ENCODE results near the gene FUCA1. TPM values are rescaled to one million over a fixed set of nuclear protein-coding genes. Genes with fewer than 3 reads are reported as not detected.

FUCA1 gene
- total RNA-seq, 1 donor from 2014 or later = 65.9 TPM

GRCh38 chr1:23801876-23802275 lies 66.2 kb downstream of the FUCA1 start:
- DNase-seq (ENCODE audit: low spot score) = no peak

DNA sequence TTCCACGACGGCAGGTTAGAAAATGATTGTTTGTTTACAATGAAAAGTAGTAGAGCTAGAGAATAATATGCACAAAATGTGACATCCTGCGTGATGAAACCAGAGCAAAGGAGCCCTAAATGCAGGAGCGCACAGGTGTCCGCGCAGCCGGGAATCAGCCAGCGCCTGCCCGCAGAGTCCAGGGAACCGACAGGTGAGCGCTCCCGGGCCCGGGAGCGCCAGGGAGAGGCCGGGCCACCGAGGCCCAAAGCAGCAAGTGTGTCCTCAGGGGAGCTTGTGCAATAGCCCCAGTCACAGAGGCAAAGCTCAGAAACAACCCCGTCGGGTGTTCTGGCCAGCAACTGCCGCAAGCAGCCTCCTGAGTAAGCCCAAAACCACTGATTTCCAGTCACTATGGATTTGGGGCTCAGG lies 66.7 kb downstream of the FUCA1 start:
- no peak for DNase-seq (ENCODE audit: low spot score)

DNA sequence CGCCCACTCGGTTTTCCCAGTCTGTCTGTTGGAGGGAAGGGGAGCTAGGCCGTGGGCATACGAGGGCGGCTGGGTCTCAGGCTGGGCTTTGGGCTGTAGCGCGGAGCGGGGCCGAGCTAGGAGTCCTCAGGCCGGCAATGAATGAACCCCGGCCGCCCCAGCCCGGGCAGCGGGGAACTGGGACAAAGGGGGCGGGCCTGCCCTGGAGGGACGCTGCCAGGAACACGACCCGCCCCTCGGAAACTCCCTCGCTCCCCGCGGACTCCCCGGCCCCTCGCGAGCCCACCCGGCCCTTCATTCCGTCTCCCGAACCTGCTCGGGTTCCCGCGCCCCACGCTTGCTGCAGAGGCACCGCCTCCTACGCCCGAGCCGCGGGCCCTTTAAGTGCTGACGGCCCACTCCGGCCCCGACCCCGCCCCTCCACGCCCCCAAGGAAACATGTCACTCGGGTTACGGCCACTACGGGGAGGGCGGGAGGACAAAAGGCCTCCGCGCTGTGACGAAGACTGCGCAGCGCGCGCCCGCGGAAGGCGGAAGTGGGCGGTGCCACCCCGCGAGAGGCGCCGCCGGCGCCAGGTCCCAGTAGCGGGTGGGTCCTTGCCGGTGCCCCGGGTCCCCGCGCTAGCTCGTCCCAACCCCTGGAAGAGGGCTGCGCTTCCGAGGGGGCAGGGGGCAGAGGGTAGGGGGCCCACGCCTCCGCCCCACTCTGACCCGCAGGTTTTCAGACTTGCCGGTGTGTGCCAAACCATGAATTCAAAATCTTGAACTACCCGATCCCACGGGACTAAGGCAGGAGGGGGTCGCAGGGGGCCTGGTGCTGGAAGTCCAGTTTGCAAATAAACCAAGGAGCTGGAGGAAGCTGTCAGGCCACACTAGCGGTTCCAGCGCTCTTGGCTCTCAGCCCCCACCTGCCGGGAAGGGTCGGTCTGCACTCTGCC lies 67.4 kb downstream of the FUCA1 start, which contains the start of gene GALE:
TSS of gene GALE (minus strand) at position 355 of the 938 bp plus-strand sequence. CDS start 1,747 bp downstream, outside the sequence.
- DNase-seq (ENCODE audit: low spot score) = peak; percentile 97

DNA sequence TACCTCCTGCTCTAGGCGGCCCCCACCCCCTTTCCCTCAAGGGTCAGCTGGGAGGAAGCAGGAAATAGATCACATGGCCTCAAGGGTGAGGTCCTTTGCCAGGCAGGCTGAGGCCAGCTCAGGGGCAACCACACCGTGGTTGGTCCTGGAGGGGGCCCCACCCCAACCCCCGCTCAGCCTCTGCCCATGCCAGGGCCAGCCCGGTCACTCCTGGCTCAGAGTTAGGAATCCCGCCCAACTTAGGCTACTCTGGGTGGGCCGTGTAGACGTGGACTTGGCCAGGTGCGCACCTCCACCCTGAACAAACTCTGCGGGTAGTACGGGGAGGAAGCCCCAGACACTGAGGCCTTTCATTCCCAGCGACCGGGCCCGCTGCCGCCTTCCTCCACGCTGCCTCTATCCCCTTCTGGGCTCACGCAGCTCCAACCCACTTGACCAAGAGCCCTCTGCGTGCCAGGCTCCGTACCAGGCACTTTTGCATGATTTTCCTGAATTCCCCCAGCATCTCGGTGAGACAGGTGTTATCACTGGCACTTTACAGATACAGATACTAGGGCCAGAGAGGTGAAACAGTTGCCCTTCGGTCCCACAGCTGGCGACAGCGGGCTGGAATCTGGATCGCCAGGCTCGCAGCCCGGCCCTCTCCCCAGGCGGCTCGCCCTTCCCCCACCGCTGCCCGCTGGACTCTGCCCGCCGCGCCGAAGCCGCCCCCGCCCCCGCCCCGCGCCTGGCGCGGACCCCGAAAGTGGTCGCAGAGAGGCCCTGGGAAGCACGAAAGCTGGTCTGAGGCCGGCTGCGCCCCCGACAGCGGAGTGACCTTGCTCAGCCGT lies 68.3 kb downstream of the FUCA1 start:
- DNase-seq (ENCODE audit: low spot score) = peak; percentile 88

DNA sequence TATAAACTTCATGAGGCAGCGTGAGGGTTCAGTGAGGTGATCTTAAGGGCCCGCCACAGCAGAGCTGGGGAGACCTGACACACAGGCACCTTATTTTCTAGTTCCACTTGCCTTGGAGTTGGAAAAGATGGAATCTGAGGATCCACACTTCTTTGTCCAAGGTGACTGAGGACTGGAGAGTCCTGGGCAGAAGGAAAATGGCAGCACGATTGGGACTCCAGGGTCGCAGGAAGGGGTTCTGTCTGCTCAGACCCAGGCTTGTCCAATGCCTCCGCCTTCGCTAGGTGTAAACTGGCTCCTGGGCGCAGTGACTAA lies 68.9 kb downstream of the FUCA1 start:
- DNase-seq (ENCODE audit: low spot score) = no peak

DNA sequence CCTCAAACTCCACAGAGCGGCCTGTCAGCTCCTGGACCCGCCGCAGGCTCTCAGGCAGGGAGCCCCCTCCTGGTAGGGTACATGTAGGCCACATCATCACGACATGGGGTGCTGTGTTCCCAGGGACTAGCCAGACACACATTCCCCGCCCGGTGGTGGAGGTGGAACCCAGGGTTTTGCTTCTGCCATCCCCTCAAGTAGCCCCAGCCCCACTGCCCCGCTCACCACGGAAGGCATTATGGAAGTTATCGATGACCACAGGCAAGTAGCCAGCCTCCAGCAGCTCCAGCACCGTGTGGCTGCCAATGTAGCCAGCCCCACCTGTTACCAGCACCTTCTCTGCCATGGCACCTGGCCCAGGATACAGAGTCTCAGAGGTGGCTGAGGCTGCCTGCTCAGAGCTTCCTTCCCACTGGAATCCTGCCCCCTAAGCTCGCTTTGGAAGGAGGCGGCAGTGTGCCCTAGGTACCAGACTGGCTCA lies 69.4 kb downstream of the FUCA1 start:
- peak; percentile 59 for DNase-seq (ENCODE audit: low spot score)

DNA sequence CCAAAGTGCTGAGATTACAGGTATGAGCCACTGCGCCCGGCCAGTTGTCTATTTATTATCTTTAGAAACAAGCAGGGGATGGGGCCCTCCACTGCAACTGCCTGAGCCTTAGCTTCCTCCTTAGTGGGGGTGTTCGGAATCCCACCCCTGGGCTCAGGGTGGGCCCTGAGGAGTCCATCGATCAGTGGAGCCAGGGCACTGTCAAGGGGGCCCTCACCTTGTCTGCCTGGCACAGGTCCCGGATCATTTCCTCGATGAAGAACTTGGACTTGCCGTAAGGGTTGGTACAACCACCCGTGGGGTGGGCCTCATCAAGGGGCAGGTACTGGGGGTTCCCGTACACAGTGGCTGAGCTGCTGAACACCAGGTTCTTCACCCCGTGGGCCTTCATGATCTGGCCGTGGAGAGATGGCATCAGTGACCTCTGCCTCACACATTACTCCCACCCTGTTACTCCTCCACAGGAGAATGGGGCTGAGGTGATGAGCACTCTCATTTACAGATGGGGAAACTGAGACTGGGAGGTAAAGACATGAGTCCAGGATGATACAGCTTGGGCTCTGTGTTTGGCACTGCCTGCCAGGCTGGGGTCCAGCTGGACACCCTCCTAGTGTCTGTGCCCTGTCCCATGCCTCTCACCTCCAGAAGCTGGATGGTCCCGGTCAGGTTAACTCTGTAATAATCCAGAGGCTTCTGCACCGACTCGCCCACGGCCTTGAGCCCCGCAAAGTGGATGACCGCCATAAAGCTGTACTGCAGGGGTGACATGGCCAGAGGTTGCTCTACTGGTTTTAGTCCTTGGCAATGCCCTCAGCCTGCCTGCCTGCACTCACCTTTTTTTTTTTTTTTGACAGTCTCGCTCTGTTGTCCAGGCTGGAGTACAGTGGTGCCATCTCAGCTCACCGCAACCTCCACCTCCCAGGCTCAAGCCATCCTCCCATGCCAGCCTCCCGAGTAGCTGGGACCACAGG lies 70.3 kb downstream of the FUCA1 start:
- DNase-seq (ENCODE audit: low spot score) = no peak

DNA sequence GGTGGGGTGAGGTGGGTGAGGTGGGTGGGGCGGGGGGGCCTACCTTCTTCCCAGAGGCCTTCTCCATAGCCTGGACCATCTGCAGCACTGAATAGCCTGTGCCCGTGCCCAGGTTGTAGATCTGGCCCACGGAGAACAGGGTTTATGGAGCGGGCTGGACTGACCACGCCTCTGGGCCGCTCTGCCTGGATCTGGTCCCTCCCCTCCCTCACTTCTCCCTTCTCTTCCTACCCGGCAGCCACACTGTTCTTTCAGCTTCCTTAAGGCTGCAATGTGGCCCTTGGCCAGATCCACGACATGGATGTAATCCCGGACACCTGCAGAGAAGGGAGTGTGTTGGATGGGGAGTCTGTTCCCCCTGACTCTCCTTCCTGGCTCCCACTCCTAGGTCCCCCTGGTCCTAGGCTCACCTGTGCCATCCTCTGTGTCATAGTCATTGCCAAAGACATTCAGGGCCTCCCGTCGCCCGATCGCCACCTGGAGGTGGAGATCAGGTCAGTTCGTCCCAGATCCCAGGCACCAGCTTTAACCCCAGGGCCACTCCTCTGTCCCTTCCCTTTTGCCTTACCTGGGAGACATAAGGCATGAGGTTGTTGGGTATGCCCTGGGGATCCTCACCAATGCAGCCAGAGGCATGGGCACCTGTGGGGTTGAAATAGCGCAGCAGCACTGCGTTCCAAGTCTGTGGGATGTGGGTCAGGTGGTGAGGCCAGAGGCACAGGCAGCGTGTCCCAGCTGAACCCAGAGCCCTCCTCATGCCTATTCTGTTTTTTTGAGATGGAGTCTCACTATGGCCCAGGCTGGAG lies 71.4 kb downstream of the FUCA1 start:
- peak; percentile 30 for DNase-seq (ENCODE audit: low spot score)

DNA sequence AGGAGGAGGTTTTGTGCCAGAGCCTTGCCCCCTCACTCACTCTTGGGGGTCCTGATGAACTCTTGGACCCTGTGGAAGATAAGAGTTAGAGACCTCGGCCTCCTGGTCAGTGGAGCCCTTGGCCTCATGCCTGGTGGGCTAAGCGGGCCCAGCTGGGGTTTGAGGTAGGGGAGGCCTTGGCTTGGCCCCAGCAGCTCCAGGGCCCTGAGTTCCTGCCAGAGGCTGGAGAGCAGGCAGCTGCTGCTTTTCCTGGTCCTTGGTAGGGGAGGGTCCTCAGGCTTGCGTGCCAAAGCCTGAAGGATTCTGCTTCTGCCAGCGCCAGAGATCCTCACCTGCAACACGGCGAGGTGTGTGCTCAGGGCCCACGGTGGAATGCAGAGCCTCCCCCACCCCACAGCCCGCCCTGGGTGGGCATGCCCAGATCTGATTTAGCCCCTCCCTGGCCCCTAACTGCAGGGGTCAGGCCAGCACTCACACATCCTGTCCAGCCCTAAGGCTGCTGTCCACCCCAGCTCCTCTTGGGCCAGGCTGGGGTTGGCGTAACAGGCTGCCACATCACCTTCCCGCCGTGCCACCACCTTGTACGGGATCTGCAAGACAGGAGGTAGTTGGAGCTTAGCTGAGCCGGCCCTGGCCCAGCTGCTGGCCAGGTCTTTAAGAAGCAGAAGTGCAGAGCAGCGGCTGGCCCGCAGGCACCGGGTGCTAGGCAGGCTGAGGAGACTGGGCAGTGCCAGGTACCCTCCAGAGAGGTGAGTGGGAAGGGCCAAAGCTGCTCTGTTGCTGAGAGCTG lies 72.2 kb downstream of the FUCA1 start:
- DNase-seq (ENCODE audit: low spot score) = no peak

Other genes with a start within 250 kb of the FUCA1 start
- gene RPL11, start 176.5 kb downstream of the FUCA1 start, total RNA-seq = 732 TPM
- 35.0 TPM for gene ELOA, start 124.8 kb downstream of the FUCA1 start, total RNA-seq
- 49.0 TPM for gene PITHD1, start 89.9 kb downstream of the FUCA1 start, total RNA-seq
- gene LYPLA2, start 77.1 kb downstream of the FUCA1 start, total RNA-seq = 63.2 TPM
- gene GALE, start 67.5 kb downstream of the FUCA1 start, total RNA-seq = 111 TPM
- gene HMGCL, start 42.9 kb downstream of the FUCA1 start, total RNA-seq = 57.6 TPM
- gene CNR2, start 45.1 kb upstream of the FUCA1 start, total RNA-seq = 0.03 TPM
- 153 TPM for gene PNRC2, start 91.5 kb upstream of the FUCA1 start, total RNA-seq
- 78.9 TPM for gene SRSF10, start 112.0 kb upstream of the FUCA1 start, total RNA-seq
- gene MYOM3, start 243.8 kb upstream of the FUCA1 start, total RNA-seq = 1.7 TPM